ENCODE measurements around the gene LPP.
A peak's percentile ranks its signal among the peaks of the same experiment; 100 is the strongest.

The LPP gene

GRCh38 chr3:188822004-188822403, 668.0 kb downstream of the LPP start:
- H3K4me1 Mint-ChIP-seq, result no peaks in the 10 kb centered on the region
- no peak overlapping the region for H3K27ac Mint-ChIP-seq
- no peaks in the 10 kb centered on the region for H3K9me3 Mint-ChIP-seq
- ATAC-seq, result no peak
- no peak for DNase-seq
- no peak overlapping the region for H3K4me3 Mint-ChIP-seq
- no peaks in the 10 kb centered on the region for H3K27me3 Mint-ChIP-seq

GRCh38 chr3:188822411-188822810, 668.5 kb downstream of the LPP start:
- DNase-seq, result no peak
- H3K27ac Mint-ChIP-seq, result no peak overlapping the region

GRCh38 chr3:188824566-188824965, 670.6 kb downstream of the LPP start:
- H3K27me3 Mint-ChIP-seq, result no peaks in the 10 kb centered on the region
- H3K4me1 Mint-ChIP-seq, result peaks cover 5% of the 10 kb centered on the region
- DNase-seq (no peak), ATAC-seq (no peak)
- no peaks in the 10 kb centered on the region for H3K9me3 Mint-ChIP-seq
- no peak overlapping the region for H3K4me3 Mint-ChIP-seq
- H3K27ac Mint-ChIP-seq, result no peak overlapping the region

More at GRCh38 chr3:188822411-188822810, 668.5 kb downstream of the LPP start:
- H3K27me3 Mint-ChIP-seq, result no peaks in the 10 kb centered on the region
- ATAC-seq, result no peak
- peaks cover 4% of the 10 kb centered on the region for H3K4me1 Mint-ChIP-seq
- no peak overlapping the region for H3K4me3 Mint-ChIP-seq
- H3K9me3 Mint-ChIP-seq, result no peaks in the 10 kb centered on the region

- Mint-ChIP-seq H3K9me3 (no peaks in the 10 kb centered on the region), H3K4me1 (peaks cover 5% of the 10 kb centered on the region), H3K27ac (no peak overlapping the region), H3K4me3 (no peak overlapping the region), H3K27me3 (no peaks in the 10 kb centered on the region)
- DNase-seq, result no peak
- no peak for ATAC-seq
These were observed 671.9 kb downstream of the LPP start for GRCh38 chr3:188825901-188826300.

GRCh38 chr3:188826574-188826973, 672.6 kb downstream of the LPP start:
- H3K27me3 Mint-ChIP-seq, result no peaks in the 10 kb centered on the region
- H3K4me3 Mint-ChIP-seq, result no peak overlapping the region
- H3K9me3 Mint-ChIP-seq, result no peaks in the 10 kb centered on the region
- no peak for DNase-seq
- no peak overlapping the region for H3K27ac Mint-ChIP-seq
- H3K4me1 Mint-ChIP-seq, result peaks cover 5% of the 10 kb centered on the region
- ATAC-seq, result no peak

- Mint-ChIP-seq H3K27ac (no peak overlapping the region), H3K27me3 (no peaks in the 10 kb centered on the region), H3K4me1 (peaks cover 5% of the 10 kb centered on the region), H3K9me3 (no peaks in the 10 kb centered on the region), H3K4me3 (no peak overlapping the region)
- DNase-seq (no peak), ATAC-seq (no peak)
These were observed 673.1 kb downstream of the LPP start for GRCh38 chr3:188827103-188827502.

GRCh38 chr3:188827576-188827975, 673.6 kb downstream of the LPP start:
- no peak for DNase-seq
- peaks cover 5% of the 10 kb centered on the region for H3K4me1 Mint-ChIP-seq
- ATAC-seq, result no peak
- no peaks in the 10 kb centered on the region for H3K9me3 Mint-ChIP-seq
- H3K4me3 Mint-ChIP-seq, result no peak overlapping the region
- H3K27ac Mint-ChIP-seq, result no peak overlapping the region
- no peaks in the 10 kb centered on the region for H3K27me3 Mint-ChIP-seq

- H3K4me3 Mint-ChIP-seq, result no peak overlapping the region
- no peaks in the 10 kb centered on the region for H3K9me3 Mint-ChIP-seq
- H3K27ac Mint-ChIP-seq, result no peak overlapping the region
- DNase-seq (no peak), ATAC-seq (no peak)
- no peaks in the 10 kb centered on the region for H3K27me3 Mint-ChIP-seq
- peaks cover 9% of the 10 kb centered on the region for H3K4me1 Mint-ChIP-seq
These were observed 675.2 kb downstream of the LPP start for GRCh38 chr3:188829130-188829529.

GRCh38 chr3:188829576-188829975, 675.6 kb downstream of the LPP start:
- no peaks in the 10 kb centered on the region for H3K9me3 Mint-ChIP-seq
- H3K27ac Mint-ChIP-seq, result no peak overlapping the region
- H3K4me3 Mint-ChIP-seq, result no peak overlapping the region
- H3K27me3 Mint-ChIP-seq, result no peaks in the 10 kb centered on the region
- H3K4me1 Mint-ChIP-seq, result peaks cover 13% of the 10 kb centered on the region
- DNase-seq, result no peak
- ATAC-seq, result no peak

GRCh38 chr3:188830893-188831292, 676.9 kb downstream of the LPP start:
- peaks cover 19% of the 10 kb centered on the region for H3K4me1 Mint-ChIP-seq
- DNase-seq, result no peak
- H3K27ac Mint-ChIP-seq, result no peak overlapping the region
- no peaks in the 10 kb centered on the region for H3K9me3 Mint-ChIP-seq
- ATAC-seq, result no peak
- H3K27me3 Mint-ChIP-seq, result no peaks in the 10 kb centered on the region
- H3K4me3 Mint-ChIP-seq, result no peak overlapping the region

GRCh38 chr3:188832146-188832545, 678.2 kb downstream of the LPP start:
- no peak for ATAC-seq
- Mint-ChIP-seq H3K27me3 (no peaks in the 10 kb centered on the region), H3K4me1 (peaks cover 17% of the 10 kb centered on the region), H3K9me3 (no peaks in the 10 kb centered on the region), H3K27ac (no peak overlapping the region), H3K4me3 (no peak overlapping the region)
- no peak for DNase-seq

GRCh38 chr3:188832961-188833721, 679.2 kb downstream of the LPP start:
- H3K4me3 Mint-ChIP-seq, result no peak overlapping the region
- ATAC-seq (no peak), DNase-seq (no peak)
- H3K27me3 Mint-ChIP-seq, result no peaks in the 10 kb centered on the region
- H3K27ac Mint-ChIP-seq, result no peak overlapping the region
- no peaks in the 10 kb centered on the region for H3K9me3 Mint-ChIP-seq
- peaks cover 14% of the 10 kb centered on the region for H3K4me1 Mint-ChIP-seq

- ATAC-seq, result peak; percentile 79
- no peaks in the 10 kb centered on the region for H3K9me3 Mint-ChIP-seq
- no peaks in the 10 kb centered on the region for H3K27me3 Mint-ChIP-seq
- peaks cover 14% of the 10 kb centered on the region for H3K4me1 Mint-ChIP-seq
- no peak overlapping the region for H3K4me3 Mint-ChIP-seq
- peak in 1 of 2 donors; percentile 26 for DNase-seq
- no peak overlapping the region for H3K27ac Mint-ChIP-seq
These were observed 680.4 kb downstream of the LPP start for GRCh38 chr3:188834349-188834748.

GRCh38 chr3:188839187-188839695, 685.3 kb downstream of the LPP start:
- Mint-ChIP-seq H3K27ac (no peak overlapping the region), H3K4me3 (no peak overlapping the region), H3K4me1 (peaks cover 9% of the 10 kb centered on the region), H3K9me3 (no peaks in the 10 kb centered on the region), H3K27me3 (no peaks in the 10 kb centered on the region)
- no peak for DNase-seq
- no peak for ATAC-seq

GRCh38 chr3:188840290-188840689, 686.3 kb downstream of the LPP start:
- H3K9me3 Mint-ChIP-seq, result no peaks in the 10 kb centered on the region
- ATAC-seq (no peak), DNase-seq (no peak)
- H3K27me3 Mint-ChIP-seq, result no peaks in the 10 kb centered on the region
- no peak overlapping the region for H3K27ac Mint-ChIP-seq
- H3K4me3 Mint-ChIP-seq, result no peak overlapping the region
- no peaks in the 10 kb centered on the region for H3K4me1 Mint-ChIP-seq

GRCh38 chr3:188841906-188842305, 687.9 kb downstream of the LPP start:
- Mint-ChIP-seq H3K27me3 (no peaks in the 10 kb centered on the region), H3K4me3 (no peak overlapping the region), H3K4me1 (no peaks in the 10 kb centered on the region), H3K27ac (no peak overlapping the region), H3K9me3 (no peaks in the 10 kb centered on the region)
- DNase-seq, result no peak
- no peak for ATAC-seq

- Mint-ChIP-seq H3K4me3 (no peak overlapping the region), H3K4me1 (no peaks in the 10 kb centered on the region), H3K27me3 (no peaks in the 10 kb centered on the region), H3K27ac (no peak overlapping the region), H3K9me3 (no peaks in the 10 kb centered on the region)
- no peak for DNase-seq
- no peak for ATAC-seq
These were observed 688.7 kb downstream of the LPP start for GRCh38 chr3:188842639-188843038.
